Measurements from ENCODE around the gene CGNL1.

The CGNL1 gene

GRCh38 chr15:57562196-57562769 lies 186.0 kb downstream of the CGNL1 start:
- TF ChIP-seq CTCF (IDR thresholded peaks at IDR 0.05; ENCODE audit: insufficient read depth, low read length, missing control alignments): no peak
- POLR2A ChIA-PET: no interaction called here
- CTCF ChIA-PET: interaction anchor here (1.0 to 10.6 kb wide), 9 partner anchors 11 to 1071 kb away, joined by 3 to 97 read pairs (median 30); no protein-coding TSS in a partner anchor
- DNase-seq (ENCODE audit: low read depth, low spot score): no peak
- no peak overlapping the region for H3K4me3 ChIP-seq (ENCODE audit: low read depth, low read length)

GRCh38 chr15:57563416-57563815 lies 187.1 kb downstream of the CGNL1 start:
- ChIA-PET CTCF (interaction anchor here (0.6 to 10.6 kb wide), 6 partner anchors 10 to 508 kb away, joined by 3 to 97 read pairs (median 4); no protein-coding TSS in a partner anchor), POLR2A (no interaction called here)
- H3K4me3 ChIP-seq (ENCODE audit: low read depth, low read length): no peak overlapping the region
- no peak for DNase-seq (ENCODE audit: low read depth, low spot score)
- TF ChIP-seq CTCF (IDR thresholded peaks at IDR 0.05; ENCODE audit: insufficient read depth, low read length, missing control alignments): no peak

- CTCF ChIA-PET: interaction anchor here (0.6 to 1.6 kb wide), 7 partner anchors 9 to 506 kb away, joined by 3 to 8 read pairs (median 4); partner anchors contain the start of gene ALDH1A2
- TF ChIP-seq CTCF (IDR thresholded peaks at IDR 0.05; ENCODE audit: insufficient read depth, low read length, missing control alignments): no peak
- POLR2A ChIA-PET: no interaction called here
- no peak for DNase-seq (ENCODE audit: low read depth, low spot score)
- no peak overlapping the region for H3K4me3 ChIP-seq (ENCODE audit: low read depth, low read length)
Measured at GRCh38 chr15:57565311-57565710, 189.0 kb downstream of the CGNL1 start.

- DNase-seq (ENCODE audit: low read depth, low spot score): no peak
- H3K4me3 ChIP-seq (ENCODE audit: low read depth, low read length): no peak overlapping the region
- TF ChIP-seq CTCF (IDR thresholded peaks at IDR 0.05; ENCODE audit: insufficient read depth, low read length, missing control alignments): no peak
- ChIA-PET POLR2A (no interaction called here), CTCF (interaction anchor here (0.8 to 1.5 kb wide), 3 partner anchors 140 to 294 kb away, joined by 3 read pairs; no protein-coding TSS in a partner anchor)
Measured at GRCh38 chr15:57566834-57567233, 190.5 kb downstream of the CGNL1 start.

GRCh38 chr15:57567891-57568290 lies 191.6 kb downstream of the CGNL1 start:
- no peak for DNase-seq (ENCODE audit: low read depth, low spot score)
- no peak for TF ChIP-seq CTCF (IDR thresholded peaks at IDR 0.05; ENCODE audit: insufficient read depth, low read length, missing control alignments)
- no peak overlapping the region for H3K4me3 ChIP-seq (ENCODE audit: low read depth, low read length)
- POLR2A ChIA-PET: no interaction called here
- CTCF ChIA-PET: interaction anchor here (1.9 kb wide), 1 partner anchor 9 kb away, joined by 22 read pairs; no protein-coding TSS in a partner anchor

- POLR2A ChIA-PET: no interaction called here
- TF ChIP-seq CTCF (IDR thresholded peaks at IDR 0.05; ENCODE audit: insufficient read depth, low read length, missing control alignments): no peak
- CTCF ChIA-PET: interaction anchor here (1.9 kb wide), 1 partner anchor 9 kb away, joined by 22 read pairs; no protein-coding TSS in a partner anchor
- DNase-seq (ENCODE audit: low read depth, low spot score): no peak
- no peak overlapping the region for H3K4me3 ChIP-seq (ENCODE audit: low read depth, low read length)
Measured at GRCh38 chr15:57568299-57568698, 192.0 kb downstream of the CGNL1 start.
